ENCODE data around the gene PRR13. TPM values are rescaled to one million over a fixed set of nuclear protein-coding genes. Genes with fewer than 3 reads are reported as not detected.

PRR13 gene
- polyA plus RNA-seq, 1 of the 3 experiments (the other 2 are of a cell fraction): 58.5 TPM

GRCh38 chr12:53489242-53489864 lies 47.8 kb downstream of the PRR13 start:
- no peaks in the 10 kb centered on the region for H3K9me3 ChIP-seq
- ChIA-PET CTCF (interaction anchor here (1.2 to 1.9 kb wide), 5 partner anchors 11 to 54 kb away, joined by 3 to 6 read pairs (median 4); no protein-coding TSS in a partner anchor), POLR2A (interaction anchor here (2.9 kb wide), 1 partner anchor 12 kb away, joined by 12 read pairs; the partner anchor contains the start of gene TARBP2)
- no peak for DNase-seq
- peaks cover 16 to 20% of the 10 kb centered on the region in 2 experiments for H3K36me3 ChIP-seq (replicated peaks in 1 of 2; ENCODE audit: control insufficient read depth in 1 of 2, insufficient read depth in 2 of 2, low read length in 1 of 2)
- no peak overlapping the region for H3K4me2 ChIP-seq
- H3F3A ChIP-seq (replicated peaks; ENCODE audit: insufficient read depth): peaks cover 29% of the 10 kb centered on the region
- 91% methylated on average over 5 of the region's 5 CpGs for whole genome bisulfite sequencing (ENCODE audit: low lambda C conversion rate)
- H3K27ac ChIP-seq (ENCODE audit: low read depth in 2 of 2, low read length in 1 of 2): no peak overlapping the region
- H3K4me3 ChIP-seq (ENCODE audit: low read depth in 2 of 2, low read length in 1 of 2): no peak overlapping the region
- H3K9ac ChIP-seq: no peak overlapping the region
- H3K9me2 ChIP-seq: no peaks in the 10 kb centered on the region
- H4K20me1 ChIP-seq (ENCODE audit: insufficient read depth): no peaks in the 10 kb centered on the region
- TF ChIP-seq ZBTB33 (IDR thresholded peaks at IDR 0.05; ENCODE audit: borderline replicate concordance, low read depth) (no peak), TAF1 (IDR thresholded peaks at IDR 0.05; ENCODE audit: borderline replicate concordance, low read depth, low read length) (no peak), MAX (IDR thresholded peaks at IDR 0.05; ENCODE audit: low read depth) (no peak), PBX3 (IDR thresholded peaks at IDR 0.05) (no peak), FOXJ3 (CRISPR knock-in tag; IDR thresholded peaks at IDR 0.05) (no peak), FOXM1 (IDR thresholded peaks at IDR 0.05; ENCODE audit: low read depth) (no peak), SIN3A (IDR thresholded peaks at IDR 0.05; ENCODE audit: borderline replicate concordance, low read depth, low read length) (no peak), POLR2AphosphoS5 (IDR thresholded peaks at IDR 0.05; ENCODE audit: low read depth, low read length) (no peak)
- peaks cover 5 to 17% of the 10 kb centered on the region in 2 experiments; a peak in 3 of 4 replicates for H3K4me1 ChIP-seq (ENCODE audit: control insufficient read depth in 1 of 2, insufficient read depth in 2 of 2, low read depth in 1 of 2, low read length in 1 of 2)
- no peak overlapping the region for H2AFZ ChIP-seq (ENCODE audit: low read depth)
- no peaks in the 10 kb centered on the region for H3K27me3 ChIP-seq (ENCODE audit: insufficient read depth)
- H3K79me2 ChIP-seq (ENCODE audit: insufficient read depth): peaks cover 48% of the 10 kb centered on the region; the same call in 1 of the 2 replicates

- Histone ChIP-seq H3K27ac (ENCODE audit: low read depth in 2 of 2, low read length in 1 of 2) (peak overlapping the region; percentile 63 to 90), H3K36me3 (replicated peaks in 1 of 2; ENCODE audit: control insufficient read depth in 1 of 2, insufficient read depth in 2 of 2, low read length in 1 of 2) (peaks cover 1 to 13% of the 10 kb centered on the region in 2 experiments), H3F3A (replicated peaks; ENCODE audit: insufficient read depth) (peaks cover 33% of the 10 kb centered on the region), H3K79me2 (ENCODE audit: insufficient read depth) (peaks cover 58% of the 10 kb centered on the region), H4K20me1 (ENCODE audit: insufficient read depth) (no peaks in the 10 kb centered on the region), H3K9me3 (no peaks in the 10 kb centered on the region), H3K4me3 (ENCODE audit: low read depth in 2 of 2, low read length in 1 of 2) (peak overlapping the region; percentile 47 to 57; a peak in 3 of 4 replicates), H3K4me2 (peak overlapping the region; percentile 80), H3K9me2 (no peaks in the 10 kb centered on the region), H3K9ac (peak overlapping the region; percentile 63; the same call in 1 of the 2 replicates), H2AFZ (ENCODE audit: low read depth) (no peak overlapping the region), H3K4me1 (ENCODE audit: control insufficient read depth in 1 of 2, insufficient read depth in 2 of 2, low read depth in 1 of 2, low read length in 1 of 2) (peaks cover 20 to 28% of the 10 kb centered on the region in 2 experiments), H3K27me3 (ENCODE audit: insufficient read depth) (no peaks in the 10 kb centered on the region)
- 84% methylated on average over 20 of the region's 20 CpGs for WGBS (ENCODE audit: low lambda C conversion rate)
- POLR2A ChIA-PET: interaction anchor here (0.5 to 4.5 kb wide), 5 partner anchors 9 to 113 kb away, joined by 3 to 28 read pairs (median 4); partner anchors contain the start of gene TARBP2
- CTCF ChIA-PET: interaction anchor here (0.9 to 2.4 kb wide), 8 partner anchors 10 to 192 kb away, joined by 3 to 14 read pairs (median 4); partner anchors contain the start of genes AAAS and MYG1
- no peak for DNase-seq
- TF ChIP-seq GATA2 (CRISPR knock-in tag; IDR thresholded peaks at IDR 0.05): no peak
- TF ChIP-seq MEF2A (IDR thresholded peaks at IDR 0.05; ENCODE audit: borderline replicate concordance, low read depth): no peak
- TF ChIP-seq PBX3 (IDR thresholded peaks at IDR 0.05): no peak
- TF ChIP-seq MAX (IDR thresholded peaks at IDR 0.05; ENCODE audit: low read depth): no peak
- no peak for TF ChIP-seq SIN3A (IDR thresholded peaks at IDR 0.05; ENCODE audit: borderline replicate concordance, low read depth, low read length)
- TF ChIP-seq CTCF (IDR thresholded peaks at IDR 0.05): no peak
- TF ChIP-seq EZH2phosphoT487 (IDR thresholded peaks at IDR 0.05; ENCODE audit: borderline replicate concordance, low read depth): no peak
- TF ChIP-seq TAF1 (IDR thresholded peaks at IDR 0.05; ENCODE audit: borderline replicate concordance, low read depth, low read length): no peak
- no peak for TF ChIP-seq ZBTB33 (IDR thresholded peaks at IDR 0.05; ENCODE audit: borderline replicate concordance, low read depth)
These were observed 50.7 kb downstream of the PRR13 start for GRCh38 chr12:53492188-53492587.
